HEK293 (cell line): ENCODE measurements around the gene IGIP.

Experiments used
- BCL11A ChIP-seq: fragments of 450-650 bp; formaldehyde crosslinking; IDR thresholded peaks from 2 replicates; pipeline ENCODE4 v1.5.1; 2016; ENCODE audit warnings: low read depth, missing biosample characterization, missing genetic modification characterization
- CTCF ChIP-seq: fragments of 450-650 bp; formaldehyde crosslinking; IDR thresholded peaks from 2 replicates; pipeline ENCODE4 v1.5.1; 2016; ENCODE audit warnings: missing biosample characterization, missing genetic modification characterization
- GLI2 ChIP-seq: fragments of 450-650 bp; formaldehyde crosslinking; IDR thresholded peaks from 2 replicates; pipeline ENCODE4; 2017; ENCODE audit warnings: missing biosample characterization, missing genetic modification characterization, low read depth, borderline replicate concordance
- HIC1 ChIP-seq: fragments of 450-650 bp; formaldehyde crosslinking; IDR thresholded peaks from 2 replicates; pipeline ENCODE4 v1.5.1; 2016; ENCODE audit warnings: missing biosample characterization, missing genetic modification characterization
- KLF10 ChIP-seq: fragments of 450-650 bp; IDR thresholded peaks from 2 replicates; pipeline ENCODE4 v1.5.1; 2018; ENCODE audit warnings: missing biosample characterization, mild to moderate bottlenecking, missing genetic modification characterization
- KLF17 ChIP-seq: fragments of 450-650 bp; formaldehyde crosslinking; IDR thresholded peaks from 2 replicates; pipeline ENCODE4 v1.5.1; 2016; ENCODE audit warnings: missing biosample characterization, missing genetic modification characterization
- MEIS1 ChIP-seq: sonication (generic); formaldehyde crosslinking; IDR thresholded peaks from 2 replicates; pipeline ENCODE4 v1.8.1; 2022; ENCODE audit warnings: missing genetic modification reagents, mild to moderate bottlenecking, borderline replicate concordance
- RBAK ChIP-seq: fragments of 450-650 bp; formaldehyde crosslinking; IDR thresholded peaks from 2 replicates; pipeline ENCODE4 v1.5.1; 2016; ENCODE audit warnings: missing biosample characterization, missing genetic modification characterization
- TRIM28 ChIP-seq: IDR thresholded peaks from 2 replicates; pipeline ENCODE4 v1.6.1; 2011; ENCODE audit warnings: low read length, control low read depth, borderline replicate concordance
- ZBTB17 ChIP-seq: fragments of 450-650 bp; formaldehyde crosslinking; IDR thresholded peaks from 2 replicates; pipeline ENCODE4 v1.5.1; 2016; ENCODE audit warnings: missing biosample characterization, missing genetic modification characterization
- ZBTB26 ChIP-seq: fragments of 450-650 bp; formaldehyde crosslinking; optimal IDR thresholded peaks from 2 replicates; pipeline ENCODE3; 2016; ENCODE audit warnings: missing biosample characterization, mild to moderate bottlenecking, missing genetic modification characterization
- ZBTB44 ChIP-seq: fragments of 450-650 bp; IDR thresholded peaks from 2 replicates; pipeline ENCODE4 v1.5.1; 2018; ENCODE audit warnings: missing biosample characterization, mild to moderate bottlenecking, missing genetic modification characterization
- ZEB2 ChIP-seq: fragments of 450-650 bp; formaldehyde crosslinking; IDR thresholded peaks from 2 replicates; pipeline ENCODE4 v1.5.1; 2016; ENCODE audit warnings: missing biosample characterization, missing genetic modification characterization
- ZNF140 ChIP-seq: fragments of 450-650 bp; formaldehyde crosslinking; IDR thresholded peaks from 2 replicates; pipeline ENCODE4 v1.5.1; 2016; ENCODE audit warnings: missing biosample characterization, missing genetic modification characterization
- ZNF148 ChIP-seq: fragments of 450-650 bp; formaldehyde crosslinking; IDR thresholded peaks from 2 replicates; pipeline ENCODE4 v1.5.0; 2017; ENCODE audit warnings: missing biosample characterization, missing genetic modification characterization, borderline replicate concordance
- ZNF18 ChIP-seq: fragments of 450-650 bp; formaldehyde crosslinking; IDR thresholded peaks from 2 replicates; pipeline ENCODE4 v1.5.1; 2016; ENCODE audit warnings: missing biosample characterization, missing genetic modification characterization
- ZNF202 ChIP-seq: fragments of 450-650 bp; formaldehyde crosslinking; IDR thresholded peaks from 2 replicates; pipeline ENCODE4 v1.5.1; 2016; ENCODE audit warnings: missing biosample characterization, missing genetic modification characterization, borderline replicate concordance
- ZNF239 ChIP-seq: fragments of 450-650 bp; formaldehyde crosslinking; IDR thresholded peaks from 2 replicates; pipeline ENCODE4 v1.5.1; 2016; ENCODE audit warnings: missing biosample characterization, missing genetic modification characterization
- ZNF416 ChIP-seq: fragments of 450-650 bp; formaldehyde crosslinking; IDR thresholded peaks from 2 replicates; pipeline ENCODE4 v1.5.1; 2016; ENCODE audit warnings: missing biosample characterization, missing genetic modification characterization
- ZNF510 ChIP-seq: fragments of 450-650 bp; formaldehyde crosslinking; IDR thresholded peaks from 2 replicates; pipeline ENCODE4 v1.5.1; 2018; ENCODE audit warnings: mild to moderate bottlenecking, missing genetic modification characterization, missing biosample characterization; ENCODE audit not compliant: insufficient replicate concordance
- ZNF560 ChIP-seq: fragments of 450-650 bp; formaldehyde crosslinking; IDR thresholded peaks from 2 replicates; pipeline ENCODE4 v1.5.1; 2017; ENCODE audit warnings: missing biosample characterization, missing genetic modification characterization, borderline replicate concordance
- ZNF626 ChIP-seq: fragments of 450-650 bp; sonication (Bioruptor Pico); formaldehyde crosslinking; IDR thresholded peaks from 2 replicates; pipeline ENCODE4 v1.5.1; 2018; ENCODE audit warnings: missing biosample characterization, missing genetic modification characterization, inconsistent platforms
- ZNF701 ChIP-seq: fragments of 450-650 bp; formaldehyde crosslinking; IDR thresholded peaks from 2 replicates; pipeline ENCODE4 v1.5.1; 2016; ENCODE audit warnings: missing biosample characterization, missing genetic modification characterization
- ZNF792 ChIP-seq: fragments of 450-650 bp; formaldehyde crosslinking; IDR thresholded peaks from 2 replicates; pipeline ENCODE4 v1.5.1; 2016; ENCODE audit warnings: missing biosample characterization, missing genetic modification characterization
- ZSCAN5A ChIP-seq: fragments of 450-650 bp; formaldehyde crosslinking; IDR thresholded peaks from 2 replicates; pipeline ENCODE4 v1.5.1; 2016; ENCODE audit warnings: missing biosample characterization, missing genetic modification characterization

IGIP gene

GRCh38 chr5:140107312-140108092, 18.2 kb upstream of the IGIP start (continued):
- no peak for TF ChIP-seq ZSCAN5A
- TF ChIP-seq HIC1 (tag by site-specific recombination) = peak; percentile 9; the same call in 1 of the 2 replicates
- TF ChIP-seq KLF17 (tag by site-specific recombination) = peak; percentile 51
- TF ChIP-seq ZNF701 (tag by site-specific recombination) = no peak
- no peak for TF ChIP-seq ZNF148 (tag by site-specific recombination)
- TF ChIP-seq ZNF560 (tag by site-specific recombination) = no peak
- no peak for TF ChIP-seq ZBTB44 (tag by site-specific recombination)
- no peak for TF ChIP-seq ZNF140
- no peak for TF ChIP-seq MEIS1 (CRISPR knock-in tag)
- TF ChIP-seq ZNF626 = no peak
- TF ChIP-seq ZBTB26 (tag by site-specific recombination) = peak; percentile 100
- TF ChIP-seq CTCF = peak; percentile 90
- no peak for TF ChIP-seq BCL11A
- no peak; the same call in 1 of the 2 replicates for TF ChIP-seq KLF10
- no peak for TF ChIP-seq ZNF239
- no peak for TF ChIP-seq ZNF416
- TF ChIP-seq ZNF792 (tag by site-specific recombination) = no peak
- no peak for TF ChIP-seq ZNF510 (tag by site-specific recombination)
- peak; percentile 51; the same call in 1 of the 2 replicates for TF ChIP-seq ZNF18 (tag by site-specific recombination)
- peak; percentile 78 for TF ChIP-seq ZEB2
- TF ChIP-seq TRIM28 = no peak
- no peak for TF ChIP-seq GLI2
- no peak for TF ChIP-seq RBAK (tag by site-specific recombination)
- no peak for TF ChIP-seq ZNF202 (tag by site-specific recombination)
- TF ChIP-seq ZBTB17 = peak; percentile 95
